GM19467 (cell line): ENCODE data around the gene LMBRD1.

Experiments used
- ATAC-seq: cut with Tn5 transposase; IDR thresholded peaks from one replicate; pipeline ENCODE4 v1.9.1; 2021; ENCODE audit warnings: mild to moderate bottlenecking, moderate library complexity; ENCODE audit not compliant: unreplicated experiment

LMBRD1 gene

GRCh38 chr6:69647726-69648125 lies 149.1 kb downstream of the LMBRD1 start:
- no peak for ATAC-seq

GRCh38 chr6:69643688-69644087 lies 153.1 kb downstream of the LMBRD1 start:
- ATAC-seq: no peak

GRCh38 chr6:69632932-69633331 lies 163.9 kb downstream of the LMBRD1 start:
- no peak for ATAC-seq

GRCh38 chr6:69631552-69632346 lies 165.1 kb downstream of the LMBRD1 start:
- no peak for ATAC-seq

GRCh38 chr6:69630767-69631166 lies 166.0 kb downstream of the LMBRD1 start:
- ATAC-seq: no peak

- ATAC-seq: no peak
Measured at GRCh38 chr6:69627625-69628024, 169.2 kb downstream of the LMBRD1 start.

- no peak for ATAC-seq
Measured at GRCh38 chr6:69624944-69625343, 171.9 kb downstream of the LMBRD1 start.
